ENCODE measurements around the gene EPM2AIP1.
"Not testable (repeated sequence)": the region's sequence is repeated elsewhere in the genome, so short reads cannot be mapped to it uniquely, and the experiment has no call there.

Gene EPM2AIP1

GRCh38 chr3:36991923-36992805 is 767 bp downstream of the EPM2AIP1 start:
- no peak for DNase-seq

GRCh38 chr3:36991147-36991546 is 1.8 kb downstream of the EPM2AIP1 start:
- no peak for DNase-seq

DNA sequence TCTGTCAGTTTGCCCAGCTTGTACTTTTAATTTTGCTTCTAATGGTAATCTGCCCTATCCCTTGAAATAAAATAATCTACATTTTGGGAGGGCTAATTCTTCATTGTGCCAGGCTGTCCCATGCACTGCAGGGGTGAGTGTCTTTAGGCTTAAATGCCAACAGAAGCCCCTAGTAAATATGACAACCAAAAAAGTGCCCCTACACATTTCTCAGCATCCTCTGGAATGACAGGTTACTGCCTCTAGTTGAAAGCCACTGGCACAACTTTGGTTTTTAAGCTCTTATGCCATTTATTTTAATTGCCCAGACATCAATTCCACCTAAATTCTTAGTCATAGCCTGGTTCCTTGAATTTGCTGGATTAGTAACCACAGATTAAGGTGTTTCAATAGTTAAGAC is 3.4 kb downstream of the EPM2AIP1 start:
- no peak for DNase-seq

- no peak for DNase-seq
Measured at GRCh38 chr3:36989005-36989404, 3.9 kb downstream of the EPM2AIP1 start.

DNA sequence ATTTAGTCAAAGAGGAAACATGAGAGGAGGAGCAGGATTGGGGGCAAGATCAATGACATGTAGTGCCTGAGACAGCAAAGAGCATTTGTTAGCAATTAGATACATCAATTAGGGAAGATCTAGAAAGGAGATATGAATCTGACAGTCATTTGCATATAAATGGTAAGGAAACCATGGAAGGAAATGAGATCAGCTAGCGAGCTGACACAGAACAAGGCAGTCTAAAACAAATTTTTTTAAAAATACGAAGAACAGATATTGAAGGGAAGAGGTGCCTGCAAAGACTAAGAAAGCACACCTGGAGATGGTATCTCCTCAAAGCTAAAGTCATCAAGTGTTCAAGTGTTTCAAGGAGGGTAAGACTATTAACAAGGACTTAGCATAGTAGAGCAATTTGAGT is 4.6 kb downstream of the EPM2AIP1 start:
- DNase-seq, result no peak

DNA sequence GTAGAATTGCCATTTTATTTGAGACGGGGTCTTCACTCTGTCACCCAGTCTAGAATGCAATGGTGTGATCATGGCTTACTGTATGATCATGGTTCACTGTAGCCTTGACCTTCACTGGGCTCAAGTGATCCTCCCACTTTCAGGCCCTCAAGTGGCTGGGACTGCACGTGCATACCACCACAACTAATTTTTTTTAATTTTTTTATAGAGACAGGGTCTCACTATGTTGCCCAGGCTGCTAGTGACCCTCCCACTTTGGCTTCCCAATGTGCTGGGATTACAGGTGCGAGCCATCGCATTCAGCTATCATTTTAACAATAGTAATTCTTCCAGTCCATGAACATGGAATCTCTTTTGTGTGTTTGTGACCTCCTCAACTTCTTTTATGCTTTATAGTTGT is 11.9 kb downstream of the EPM2AIP1 start:
- DNase-seq, result no peak

GRCh38 chr3:36973139-36973538 is 19.8 kb downstream of the EPM2AIP1 start:
- DNase-seq, result no peak

- DNase-seq, result no peak
Measured at GRCh38 chr3:36972163-36972562, 20.8 kb downstream of the EPM2AIP1 start.

GRCh38 chr3:36969540-36970432 is 23.1 kb downstream of the EPM2AIP1 start:
- peak; percentile 94 for DNase-seq

- no peak for DNase-seq
Measured at GRCh38 chr3:36969085-36969484, 23.8 kb downstream of the EPM2AIP1 start.

GRCh38 chr3:36965440-36965839 is 27.5 kb downstream of the EPM2AIP1 start:
- peak; percentile 22 for DNase-seq

GRCh38 chr3:36964817-36965216 is 28.1 kb downstream of the EPM2AIP1 start:
- DNase-seq, result no peak

- no peak for DNase-seq
Measured at GRCh38 chr3:36964331-36964730, 28.6 kb downstream of the EPM2AIP1 start.

GRCh38 chr3:36963008-36963407 is 29.9 kb downstream of the EPM2AIP1 start:
- not testable (repeated sequence) for DNase-seq

GRCh38 chr3:36960502-36960901 is 32.4 kb downstream of the EPM2AIP1 start:
- no peak for DNase-seq

- peak; percentile 8 for DNase-seq
Measured at GRCh38 chr3:36959821-36960220, 33.1 kb downstream of the EPM2AIP1 start.

GRCh38 chr3:36957862-36958686 is 34.9 kb downstream of the EPM2AIP1 start:
- DNase-seq, result no peak

GRCh38 chr3:36957063-36957462 is 35.9 kb downstream of the EPM2AIP1 start:
- no peak for DNase-seq

GRCh38 chr3:36956155-36956554 is 36.8 kb downstream of the EPM2AIP1 start:
- no peak for DNase-seq

DNA sequence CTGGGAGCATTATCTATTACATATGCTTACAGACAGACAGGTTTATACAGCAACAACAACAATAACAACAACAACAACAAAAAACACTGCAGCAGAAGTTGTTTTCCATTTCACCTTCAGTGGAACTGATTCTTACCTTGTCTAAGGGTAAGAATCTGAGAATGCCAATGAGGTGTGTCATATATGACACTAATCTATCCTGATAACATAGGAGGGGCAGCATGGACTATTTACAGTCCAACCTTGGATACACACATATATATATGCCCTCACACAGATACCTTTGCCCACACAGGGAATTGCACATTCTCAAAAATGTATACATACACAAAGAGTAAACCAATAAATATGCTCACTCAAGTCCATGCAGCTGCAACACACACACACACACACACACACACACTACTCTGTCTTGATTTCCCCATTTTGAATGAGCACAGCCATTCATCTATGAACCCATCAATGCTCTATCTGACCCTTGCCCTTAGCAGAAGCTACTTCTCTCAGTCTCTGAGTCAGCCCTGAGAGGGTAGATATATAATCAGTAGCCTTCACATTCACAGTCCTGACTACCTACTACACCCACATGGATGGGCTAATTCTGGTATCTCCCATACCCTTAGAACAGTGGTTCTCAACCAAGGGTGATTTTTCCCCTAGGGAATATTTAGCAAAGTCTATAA is 38.3 kb downstream of the EPM2AIP1 start:
- DNase-seq, result no peak

GRCh38 chr3:36947814-36948213 is 45.1 kb downstream of the EPM2AIP1 start:
- DNase-seq, result not testable (repeated sequence)

- DNase-seq, result no peak
Measured at GRCh38 chr3:36945333-36945980, 47.5 kb downstream of the EPM2AIP1 start.

All from NCI-H2227 treated with DMSO at 0.1 percent for 48 hours (cell line).